H9 (cell line): ENCODE data around the gene IQCM. TPM values are rescaled to one million over a fixed set of nuclear protein-coding genes. Genes with fewer than 3 reads are reported as not detected.

Source experiments
- DNase-seq: peaks from one replicate; pipeline ENCODE4 v3.0.0-alpha.2; 2017
- H2AFZ ChIP-seq: one replicate; pipeline ENCODE4 v1.6.1; 2013; ENCODE audit warnings: mild to moderate bottlenecking, low read length, control low read depth, moderate library complexity
- H2AK5ac ChIP-seq: 2 replicates; pipeline ENCODE4 v1.6.1; 2013; ENCODE audit warnings: low read length, control low read depth, mixed read lengths; ENCODE audit not compliant: insufficient read length
- H2BK120ac ChIP-seq: one replicate; pipeline ENCODE4 v1.6.1; 2013; ENCODE audit warnings: low read depth, mild to moderate bottlenecking, low read length, control low read depth, inconsistent platforms; ENCODE audit not compliant: poor library complexity, severe bottlenecking
- H2BK12ac ChIP-seq: 2 replicates; pipeline ENCODE4 v1.6.1; 2013; ENCODE audit warnings: low read length, control low read depth, mixed read lengths, low read depth; ENCODE audit not compliant: insufficient read length
- H2BK15ac ChIP-seq: 2 replicates; pipeline ENCODE4 v1.6.1; 2013; ENCODE audit warnings: low read depth, low read length, control low read depth
- H2BK20ac ChIP-seq: one replicate; pipeline ENCODE4 v1.6.1; 2013; ENCODE audit warnings: low read depth, mild to moderate bottlenecking, low read length, control low read depth, inconsistent platforms; ENCODE audit not compliant: poor library complexity, severe bottlenecking
- H2BK5ac ChIP-seq: 2 replicates; pipeline ENCODE4 v1.6.1; 2013; ENCODE audit warnings: low read length, control low read depth, mixed read lengths; ENCODE audit not compliant: insufficient read length
- H3K14ac ChIP-seq: 2 replicates; pipeline ENCODE4 v1.6.1; 2013; ENCODE audit warnings: low read length, control low read depth; ENCODE audit not compliant: insufficient read depth
- H3K18ac ChIP-seq: 2 replicates; pipeline ENCODE4 v1.6.1; 2013; ENCODE audit warnings: low read depth, mild to moderate bottlenecking, mixed read lengths, low read length, control low read depth; ENCODE audit not compliant: insufficient read length
- H3K23ac ChIP-seq: 2 replicates; pipeline ENCODE4 v1.6.1; 2013; ENCODE audit warnings: low read length, control low read depth, mixed read lengths, low read depth; ENCODE audit not compliant: insufficient read length
- H3K23me2 ChIP-seq: 2 replicates; pipeline ENCODE4 v1.6.1; 2013; ENCODE audit warnings: low read depth, mild to moderate bottlenecking, mixed read lengths, low read length, control low read depth; ENCODE audit not compliant: insufficient read length, poor library complexity, severe bottlenecking
- H3K27ac ChIP-seq: 2 replicates; pipeline ENCODE4 v1.5.1; 2013; ENCODE audit warnings: low read length, control low read depth, mixed read lengths, low read depth; ENCODE audit not compliant: insufficient read length
- H3K27me3 ChIP-seq: 2 replicates; pipeline ENCODE4 v1.6.1; 2013; ENCODE audit warnings: low read length, control low read depth, inconsistent platforms; ENCODE audit not compliant: insufficient read depth
- H3K4ac ChIP-seq: 2 replicates; pipeline ENCODE4 v1.6.1; 2013; ENCODE audit warnings: low read depth, mild to moderate bottlenecking, control low read depth, inconsistent platforms, low read length, moderate library complexity
- H3K4me1 ChIP-seq: 2 replicates; pipeline ENCODE4 v1.6.1; 2013; ENCODE audit warnings: low read length, control low read depth, inconsistent platforms; ENCODE audit not compliant: insufficient read depth
- H3K4me2 ChIP-seq: 2 replicates; pipeline ENCODE4 v1.6.1; 2013; ENCODE audit warnings: low read length, control low read depth, mixed read lengths; ENCODE audit not compliant: insufficient read length, insufficient read depth
- H3K56ac ChIP-seq: 2 replicates; pipeline ENCODE4 v1.6.1; 2013; ENCODE audit warnings: low read depth, mild to moderate bottlenecking, mixed read lengths, low read length, control low read depth; ENCODE audit not compliant: insufficient read length
- H3K79me1 ChIP-seq: 2 replicates; pipeline ENCODE4 v1.6.1; 2013; ENCODE audit warnings: low read depth, mild to moderate bottlenecking, moderate library complexity, low read length, control low read depth, inconsistent platforms; ENCODE audit not compliant: insufficient read depth, poor library complexity, severe bottlenecking
- H3K79me2 ChIP-seq: 2 replicates; pipeline ENCODE4 v1.6.1; 2013; ENCODE audit warnings: low read length, control low read depth, inconsistent platforms; ENCODE audit not compliant: insufficient read depth
- H3K9ac ChIP-seq: 2 replicates; pipeline ENCODE4 v1.6.1; 2013; ENCODE audit warnings: low read length, control low read depth, mixed read lengths; ENCODE audit not compliant: insufficient read length; ENCODE audit errors: extremely low read depth
- H3K9me3 ChIP-seq: one replicate; pipeline ENCODE4 v1.6.1; 2013; ENCODE audit warnings: low read depth, low read length, inconsistent platforms; ENCODE audit not compliant: control insufficient read depth
- H3T11ph ChIP-seq: one replicate; pipeline ENCODE4 v1.6.1; 2013; ENCODE audit warnings: mild to moderate bottlenecking, low read length, control low read depth, inconsistent platforms
- H4K20me1 ChIP-seq: one replicate; pipeline ENCODE4 v1.6.1; 2013; ENCODE audit not compliant: control insufficient read depth, insufficient read length, insufficient read depth
- H4K5ac ChIP-seq: 2 replicates; pipeline ENCODE4 v1.6.1; 2013; ENCODE audit warnings: low read depth, mild to moderate bottlenecking, mixed read lengths, low read length, control low read depth; ENCODE audit not compliant: insufficient read length
- H4K8ac ChIP-seq: replicated peaks from 2 replicates; pipeline ENCODE4 v1.6.1; 2013; ENCODE audit warnings: low read length, control low read depth, mixed read lengths, low read depth; ENCODE audit not compliant: insufficient read length
- H4K91ac ChIP-seq: 2 replicates; pipeline ENCODE4 v1.6.1; 2013; ENCODE audit warnings: low read depth, mild to moderate bottlenecking, moderate library complexity, mixed read lengths, low read length, control low read depth; ENCODE audit not compliant: insufficient read length
- H3K27ac Mint-ChIP-seq, 3 experiments: 2 replicates in 2 of 3; 3 replicates in 1 of 3; pipeline ENCODE4 v1.8.0; 2020 to 2021; ENCODE audit warnings: mixed read lengths in 3 of 3, mild to moderate bottlenecking in 1 of 3, moderate library complexity in 1 of 3
- H3K27me3 Mint-ChIP-seq: 2 replicates; pipeline ENCODE4 v1.8.0; 2021; ENCODE audit warnings: low read depth, mild to moderate bottlenecking, moderate library complexity, mixed read lengths
- H3K36me3 Mint-ChIP-seq, 3 experiments: 2 replicates in 2 of 3; 3 replicates in 1 of 3; pipeline ENCODE4 v1.8.0; 2020 to 2021; ENCODE audit warnings: low read depth in 3 of 3, mixed read lengths in 3 of 3; ENCODE audit not compliant: insufficient read depth in 1 of 3
- H3K4me1 Mint-ChIP-seq, 2 experiments: 2 replicates each; pipeline ENCODE4 v1.8.0; 2020; ENCODE audit warnings: mixed read lengths in 2 of 2
- H3K4me3 Mint-ChIP-seq, 2 experiments: 2 replicates in 1 of 2; 3 replicates in 1 of 2; pipeline ENCODE4 v1.8.0; 2020 to 2021; ENCODE audit warnings: mild to moderate bottlenecking in 2 of 2, mixed read lengths in 2 of 2, moderate library complexity in 1 of 2
- H3K9me3 Mint-ChIP-seq, 2 experiments: 2 replicates in 1 of 2; 3 replicates in 1 of 2; pipeline ENCODE4 v1.8.0; 2020; ENCODE audit warnings: mild to moderate bottlenecking in 2 of 2, mixed read lengths in 2 of 2, moderate library complexity in 1 of 2
- WGBS: extraction: QIAGEN DNeasy Blood & Tissue Kit; methylation state at CpG from one replicate; pipeline ENCODE4 v1.1.7; 2013; ENCODE audit warnings: missing lambda C conversion rate, low lambda C conversion rate, mixed read lengths; ENCODE audit not compliant: insufficient read length; ENCODE audit errors: extremely low coverage; 5-methylcytosine and 5-hydroxymethylcytosine counted together
- total RNA-seq: library from RNA; stranded (reverse); gene quantifications from 2 replicates; pipeline ENCODE4 v1.2.1, GENCODE V29; 2021
- TF ChIP-seq, protein P1 (sequence below): fragments of 200-600 bp; sonication (generic); conservative IDR thresholded peaks from 3 replicates; pipeline ENCODE4 v1.8.0; 2021; ENCODE audit warnings: antibody characterized with exemption, mild to moderate bottlenecking

Gene IQCM
- total RNA-seq, 1 experiment from 2014 or later, result 0.15 TPM

DNA sequence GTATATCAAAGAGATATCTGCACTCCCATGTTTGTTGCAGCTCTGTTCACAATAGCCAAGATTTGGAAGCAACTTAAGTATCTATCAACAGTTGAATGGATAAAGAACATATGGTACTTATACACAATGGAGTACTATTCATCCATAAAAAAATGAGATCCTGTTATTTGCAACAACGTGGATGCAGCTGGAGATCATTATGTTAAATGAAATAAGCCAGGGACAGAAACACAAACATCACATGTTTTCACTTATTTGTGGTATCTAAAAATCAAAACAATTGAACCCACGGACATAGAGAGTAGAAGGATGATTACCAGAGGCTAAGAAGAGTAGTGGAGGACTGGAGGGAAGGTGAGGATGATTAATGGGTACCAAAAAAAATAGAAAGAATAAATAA, 14.2 kb downstream of the IQCM start:
- H3K27me3 Mint-ChIP-seq, result no peaks in the 10 kb centered on the region
- Histone ChIP-seq H3K27me3 (no peaks in the 10 kb centered on the region), H3K4me1 (no peaks in the 10 kb centered on the region), H3T11ph (no peak overlapping the region), H2AFZ (no peak overlapping the region), H3K23me2 (no peaks in the 10 kb centered on the region), H2BK15ac (no peak overlapping the region), H2BK12ac (no peak overlapping the region), H4K8ac (no peak overlapping the region), H2AK5ac (no peak overlapping the region), H3K18ac (no peak overlapping the region), H3K79me1 (no peaks in the 10 kb centered on the region), H4K5ac (no peak overlapping the region), H2BK5ac (no peak overlapping the region), H3K23ac (no peak overlapping the region), H2BK120ac (no peak overlapping the region), H3K4ac (no peak overlapping the region), H3K56ac (no peak overlapping the region), H3K79me2 (no peaks in the 10 kb centered on the region), H4K91ac (no peak overlapping the region), H2BK20ac (no peak overlapping the region), H3K9me3 (no peaks in the 10 kb centered on the region), H3K9ac (no peak overlapping the region), H3K14ac (no peak overlapping the region), H4K20me1 (no peaks in the 10 kb centered on the region), H3K27ac (no peak overlapping the region), H3K4me2 (no peak overlapping the region)
- DNase-seq, result no peak
- no peaks in the 10 kb centered on the region; a peak in 1 of 5 replicates for H3K9me3 Mint-ChIP-seq
- no peak overlapping the region for H3K4me3 Mint-ChIP-seq
- no peak overlapping the region for H3K27ac Mint-ChIP-seq
- no peaks in the 10 kb centered on the region for H3K4me1 Mint-ChIP-seq
- no CpG with 5 or more reads among the region's 2 CpGs for WGBS
- TF ChIP-seq, protein P1, sequence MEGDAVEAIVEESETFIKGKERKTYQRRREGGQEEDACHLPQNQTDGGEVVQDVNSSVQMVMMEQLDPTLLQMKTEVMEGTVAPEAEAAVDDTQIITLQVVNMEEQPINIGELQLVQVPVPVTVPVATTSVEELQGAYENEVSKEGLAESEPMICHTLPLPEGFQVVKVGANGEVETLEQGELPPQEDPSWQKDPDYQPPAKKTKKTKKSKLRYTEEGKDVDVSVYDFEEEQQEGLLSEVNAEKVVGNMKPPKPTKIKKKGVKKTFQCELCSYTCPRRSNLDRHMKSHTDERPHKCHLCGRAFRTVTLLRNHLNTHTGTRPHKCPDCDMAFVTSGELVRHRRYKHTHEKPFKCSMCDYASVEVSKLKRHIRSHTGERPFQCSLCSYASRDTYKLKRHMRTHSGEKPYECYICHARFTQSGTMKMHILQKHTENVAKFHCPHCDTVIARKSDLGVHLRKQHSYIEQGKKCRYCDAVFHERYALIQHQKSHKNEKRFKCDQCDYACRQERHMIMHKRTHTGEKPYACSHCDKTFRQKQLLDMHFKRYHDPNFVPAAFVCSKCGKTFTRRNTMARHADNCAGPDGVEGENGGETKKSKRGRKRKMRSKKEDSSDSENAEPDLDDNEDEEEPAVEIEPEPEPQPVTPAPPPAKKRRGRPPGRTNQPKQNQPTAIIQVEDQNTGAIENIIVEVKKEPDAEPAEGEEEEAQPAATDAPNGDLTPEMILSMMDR, result no peak
- H3K36me3 Mint-ChIP-seq, result no peaks in the 10 kb centered on the region
